NK-92 treated with Interleukin-12 subunit alpha and Interleukin-12 subunit beta, amount 100 ng/mL, for 24 hours (cell line): ENCODE data around the gene ENTHD1.
A peak's percentile ranks its signal among the peaks of the same experiment; 100 is the strongest.
"Not testable (repeated sequence)": the region's sequence is repeated elsewhere in the genome, so short reads cannot be mapped to it uniquely, and the experiment has no call there.

Experiments used
- DNase-seq: peaks from one replicate; lab custom pipeline; 2025; lab: John Stamatoyannopoulos, UW

The ENTHD1 gene

GRCh38 chr22:39900306-39901227 is 7.0 kb upstream of the ENTHD1 start, which contains the start of gene GRAP2:
Gene GRAP2, plus strand, starts transcription at chr22:39901084. Its CDS starts 46,023 bp downstream, at chr22:39947107.
- DNase-seq: peak; percentile 41

DNA sequence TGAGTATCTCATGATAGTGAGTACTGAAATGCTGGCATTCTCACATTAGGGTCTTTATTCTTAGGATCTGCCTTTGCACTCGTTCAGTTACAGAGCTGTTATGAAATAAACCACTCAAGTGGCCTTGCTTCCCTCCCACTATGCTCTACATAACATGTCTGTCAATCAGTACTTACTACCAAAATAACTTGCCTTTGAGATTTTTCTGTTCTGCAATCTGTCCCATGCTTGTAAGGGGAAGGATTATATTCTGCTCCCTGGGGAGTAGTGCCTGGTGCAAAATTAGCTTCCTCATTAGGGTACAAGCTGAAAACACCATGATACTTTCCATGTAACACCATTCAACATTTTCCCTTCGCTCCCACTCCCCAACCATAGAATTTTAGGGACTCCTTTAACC is 5.4 kb upstream of the ENTHD1 start:
- DNase-seq: no peak

DNA sequence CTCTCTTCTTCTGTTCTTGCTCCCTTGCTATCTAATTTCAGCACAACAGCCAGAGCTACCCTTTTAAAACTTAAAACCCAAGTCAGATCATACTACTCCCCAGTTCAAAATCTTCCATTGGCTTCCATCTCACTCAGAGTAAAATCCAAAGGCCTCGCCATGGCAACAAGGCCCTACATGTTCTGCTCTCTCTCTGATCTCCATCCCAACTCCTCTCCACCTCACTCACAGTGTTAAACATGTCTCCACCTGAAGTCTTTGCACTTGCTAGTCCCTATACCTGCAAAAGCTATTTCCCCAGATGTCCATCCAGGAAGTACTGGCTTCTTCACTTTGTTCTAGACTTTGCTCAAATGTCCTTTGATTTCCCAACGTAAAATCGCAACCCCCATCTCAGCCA is 4.3 kb upstream of the ENTHD1 start:
- DNase-seq: no peak

GRCh38 chr22:39896313-39896996 is 2.9 kb upstream of the ENTHD1 start:
- DNase-seq: no peak

GRCh38 chr22:39895682-39896081 is 2.1 kb upstream of the ENTHD1 start:
- no peak for DNase-seq

- no peak for DNase-seq
Measured at GRCh38 chr22:39894554-39895092, 1.1 kb upstream of the ENTHD1 start.

- not testable (repeated sequence) for DNase-seq
Measured at GRCh38 chr22:39889924-39890323, 3.6 kb downstream of the ENTHD1 start.

DNA sequence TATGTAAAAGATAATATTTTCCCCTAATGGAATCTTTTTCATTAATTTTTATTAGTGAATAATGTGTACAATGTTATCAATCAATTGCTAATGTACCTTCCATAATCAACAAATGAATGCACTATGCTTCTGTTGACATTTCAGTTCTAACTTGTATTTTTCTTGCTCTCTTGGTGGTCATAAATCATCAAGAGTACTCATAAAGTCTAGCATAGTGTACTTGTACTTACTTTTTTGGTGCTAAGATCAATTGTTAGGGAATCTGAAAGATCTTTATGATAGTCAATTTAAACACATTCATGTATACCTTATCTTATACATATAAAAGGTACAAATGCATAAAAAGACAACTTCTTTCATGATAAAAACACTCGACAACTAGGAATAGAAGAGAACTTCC is 10.5 kb downstream of the ENTHD1 start:
- DNase-seq: no peak

GRCh38 chr22:39880722-39881121 is 12.8 kb downstream of the ENTHD1 start:
- no peak for DNase-seq

DNA sequence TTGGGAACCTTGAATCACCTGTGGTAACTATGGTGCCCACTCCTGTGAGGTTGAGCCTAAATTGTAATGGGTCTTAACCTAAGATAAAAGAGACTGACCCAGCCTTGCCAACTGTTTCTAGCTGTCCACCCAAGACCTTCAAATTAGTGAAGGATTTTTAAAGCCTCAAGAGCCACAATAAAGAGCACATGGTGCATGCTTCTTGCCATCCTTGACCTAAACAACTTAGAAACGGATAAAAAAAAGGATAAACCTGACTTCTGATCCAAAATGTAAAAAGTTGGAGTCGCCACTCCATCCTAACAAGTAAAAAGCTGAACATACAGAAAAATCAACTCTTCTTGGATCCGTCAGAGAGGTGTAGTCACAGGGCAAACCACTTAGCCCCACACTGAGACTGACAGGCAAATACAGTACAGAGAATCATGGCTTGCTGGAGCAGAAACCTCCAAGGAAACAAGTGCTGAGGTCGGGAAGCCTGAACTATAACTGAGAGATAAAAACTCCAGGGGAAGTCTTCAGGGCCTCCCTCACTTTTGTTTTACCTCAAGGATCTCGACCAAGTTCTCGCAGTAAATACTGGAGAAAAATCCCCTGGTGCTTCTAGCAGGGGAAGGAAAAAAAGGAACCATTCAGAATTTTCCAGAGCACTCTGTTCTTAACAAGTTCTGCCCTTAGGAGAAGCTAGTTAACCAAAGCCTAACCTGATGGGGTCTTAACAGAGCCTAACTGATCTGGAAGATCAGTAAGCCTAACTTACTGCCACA is 16.3 kb downstream of the ENTHD1 start:
- DNase-seq: no peak

DNA sequence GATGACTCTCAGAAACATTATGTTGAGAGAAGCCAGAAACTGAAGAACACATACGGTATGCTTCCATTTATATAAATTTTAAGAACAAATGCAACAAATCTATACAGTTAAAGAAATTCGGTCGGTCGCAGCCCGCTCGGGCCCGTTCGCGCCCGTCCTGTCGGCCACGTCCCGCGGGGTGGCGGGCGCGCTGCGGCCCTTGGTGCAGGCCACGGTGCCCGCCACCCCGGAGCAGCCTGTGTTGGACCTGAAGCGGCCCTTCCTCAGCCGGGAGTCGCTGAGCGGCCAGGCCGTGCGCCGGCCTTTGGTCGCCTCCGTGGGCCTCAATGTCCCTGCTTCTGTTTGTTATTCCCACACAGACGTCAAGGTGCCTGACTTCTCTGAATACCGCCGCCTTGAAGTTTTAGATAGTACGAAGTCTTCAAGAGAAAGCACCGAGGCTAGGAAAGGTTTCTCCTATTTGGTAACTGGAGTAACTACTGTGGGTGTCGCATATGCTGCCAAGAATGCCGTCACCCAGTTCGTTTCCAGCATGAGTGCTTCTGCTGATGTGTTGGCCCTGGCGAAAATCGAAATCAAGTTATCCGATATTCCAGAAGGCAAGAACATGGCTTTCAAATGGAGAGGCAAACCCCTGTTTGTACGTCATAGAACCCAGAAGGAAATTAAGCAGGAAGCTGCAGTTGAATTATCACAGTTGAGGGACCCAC is 18.2 kb downstream of the ENTHD1 start:
- not testable (repeated sequence) for DNase-seq

GRCh38 chr22:39873965-39874364 is 19.6 kb downstream of the ENTHD1 start:
- DNase-seq: no peak

DNA sequence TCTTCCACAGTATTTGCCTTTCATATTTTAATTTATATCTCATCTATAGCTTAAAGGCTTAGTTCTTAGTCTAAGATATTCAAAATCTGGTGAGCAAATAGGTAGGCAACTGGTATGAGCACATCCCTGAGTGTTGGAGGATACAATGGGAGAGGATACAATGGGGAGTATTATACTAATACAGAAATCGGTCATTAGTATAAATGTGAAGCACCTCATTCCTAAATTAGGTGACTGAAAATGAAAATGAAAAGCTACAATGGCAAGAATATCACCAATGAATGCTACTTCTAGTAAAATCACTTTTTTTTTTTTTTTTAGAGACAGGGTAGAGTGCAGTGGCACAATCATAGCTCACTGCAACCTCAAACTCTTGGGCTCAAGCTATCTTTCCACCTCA is 21.0 kb downstream of the ENTHD1 start:
- DNase-seq: no peak

GRCh38 chr22:39871008-39871798 is 22.4 kb downstream of the ENTHD1 start:
- no peak for DNase-seq

GRCh38 chr22:39869797-39870196 is 23.8 kb downstream of the ENTHD1 start:
- not testable (repeated sequence) for DNase-seq

DNA sequence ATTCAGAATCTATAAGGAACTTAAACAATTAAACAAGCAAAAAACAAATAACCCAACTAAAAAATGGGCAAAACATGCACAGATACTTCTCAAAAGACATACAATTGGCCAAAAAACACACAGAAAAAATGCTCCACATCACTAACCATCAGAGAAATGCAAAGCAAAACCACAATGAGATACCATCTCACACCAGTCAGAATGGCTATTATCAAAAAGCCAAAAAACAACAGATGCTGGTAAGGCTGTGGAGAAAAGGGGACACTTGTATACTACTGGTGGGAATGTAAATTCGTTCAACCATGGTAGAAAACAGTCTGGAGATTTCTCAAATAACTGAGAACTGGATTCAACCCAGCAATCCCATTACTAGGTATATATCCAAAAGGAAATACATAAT is 24.8 kb downstream of the ENTHD1 start:
- no peak for DNase-seq

- no peak for DNase-seq
Measured at GRCh38 chr22:39859903-39860588, 33.5 kb downstream of the ENTHD1 start.

DNA sequence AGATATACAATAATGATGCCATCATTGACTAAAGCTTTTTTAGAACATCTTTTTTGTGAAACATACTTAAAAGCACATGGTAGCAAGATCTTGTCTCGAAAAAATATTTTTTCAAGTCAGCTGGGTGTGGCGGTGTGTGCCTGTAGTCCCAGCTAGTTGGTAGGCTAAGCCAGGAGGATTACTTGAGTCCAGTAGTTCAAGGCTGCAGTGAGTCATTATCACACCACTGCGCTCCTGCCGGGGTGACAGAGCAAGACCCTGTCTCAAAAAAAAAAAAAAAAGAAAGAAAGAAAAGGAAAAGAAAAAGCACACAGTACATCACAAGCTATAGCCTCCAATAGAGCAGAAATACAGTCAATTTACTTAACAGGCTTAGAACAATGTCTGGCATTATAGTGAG is 37.0 kb downstream of the ENTHD1 start:
- DNase-seq: no peak

- no peak for DNase-seq
Measured at GRCh38 chr22:39852799-39853198, 40.8 kb downstream of the ENTHD1 start.
